Esophagus muscularis mucosa (tissue), 4 donors: ENCODE data around the gene DUXB. TPM values are rescaled to one million over a fixed set of nuclear protein-coding genes. Genes with fewer than 3 reads are reported as not detected.

ENCODE experiments used
- DNase-seq: peaks from one replicate; pipeline ENCODE4 v3.0.0-alpha.2; 2017; ENCODE audit errors: extremely low spot score
- H3K27ac ChIP-seq, 4 donors: fragments of 200-600 bp; sonication (generic); replicated peaks in 1 of 4; 1 replicate in 3 of 4; 2 replicates in 1 of 4; pipeline ENCODE4 v1.5.1; 2016 to 2019; ENCODE audit warnings: mild to moderate bottlenecking in 1 of 4
- H3K27me3 ChIP-seq, 4 donors: fragments of 200-600 bp; sonication (generic); one replicate each; pipeline versions ENCODE4 v1.5.1 to v1.6.0; 2016 to 2019
- H3K36me3 ChIP-seq, 4 donors: fragments of 200-600 bp; sonication (generic); one replicate each; pipeline ENCODE4 v1.5.1; 2016 to 2019
- H3K4me1 ChIP-seq, 4 donors: fragments of 200-600 bp; sonication (generic); one replicate each; pipeline ENCODE4 v1.5.1; 2016 to 2019
- H3K4me3 ChIP-seq, 4 donors: fragments of 200-600 bp; sonication (generic); 1 replicate in 2 of 4; 2 replicates in 2 of 4; pipeline ENCODE4 v1.5.1; 2016 to 2019; ENCODE audit warnings: mild to moderate bottlenecking in 4 of 4, moderate library complexity in 1 of 4
- H3K9me3 ChIP-seq, 4 donors: fragments of 200-600 bp; sonication (generic); 1 replicate in 3 of 4; 2 replicates in 1 of 4; pipeline ENCODE4 v1.5.1; 2016 to 2019
- EP300 ChIP-seq: sonication (generic); formaldehyde crosslinking; IDR thresholded peaks from one replicate; pipeline ENCODE4 v1.6.1; 2017; ENCODE audit warnings: antibody characterized with exemption
- POLR2A ChIP-seq: fragments of 450-650 bp; IDR thresholded peaks from one replicate; pipeline ENCODE4 v1.6.1; 2017; ENCODE audit warnings: antibody characterized with exemption, moderate library complexity, mild to moderate bottlenecking, low read depth
- POLR2AphosphoS5 ChIP-seq, 2 donors: sonication (generic); formaldehyde crosslinking; IDR thresholded peaks; one replicate each; pipeline ENCODE4 v1.6.1; 2017; ENCODE audit warnings: antibody characterized with exemption in 2 of 2
- WGBS: methylation state at CpG from one replicate; pipeline ENCODE4 v1.1.5; 2018; 5-methylcytosine and 5-hydroxymethylcytosine counted together
- intact Hi-C: fragments of 100-400 bp; cut with DNase I; formaldehyde crosslinking; loops from one replicate; pipeline ENCODE4 v1.15.1; 2023
- total RNA-seq, 4 donors: library from RNA; depleted of rRNA; stranded (reverse); fragments of >200 nt; gene quantifications; one replicate each; pipeline versions ENCODE4 v1.1.0 to v1.2.1, GENCODE V29; 2016
- TF ChIP-seq, protein P1 (sequence below), 3 experiments: fragments of 200-600 bp in 2 of 3; fragments of 450-650 bp in 1 of 3; sonication (generic) in 2 of 3; IDR thresholded peaks; one replicate each; pipeline ENCODE4 v1.5.1; 2017 to 2019; ENCODE audit warnings: antibody characterized with exemption in 3 of 3, mild to moderate bottlenecking in 2 of 3, moderate library complexity in 1 of 3

DUXB gene
- total RNA-seq: not detected

- Histone ChIP-seq H3K9me3 (no peaks in the 10 kb centered on the region), H3K4me1 (no peaks in the 10 kb centered on the region), H3K27ac (no peak within 1 kb of the TSS), H3K27me3 (no peaks in the 10 kb centered on the region), H3K4me3 (no peak within 1 kb of the TSS), H3K36me3 (no peaks in the 10 kb centered on the region)
- no peak for DNase-seq
- TF ChIP-seq POLR2A (no peak), EP300 (no peak), POLR2AphosphoS5 (IDR thresholded peaks at IDR 0.05) (no peak)
- TF ChIP-seq, protein P1, sequence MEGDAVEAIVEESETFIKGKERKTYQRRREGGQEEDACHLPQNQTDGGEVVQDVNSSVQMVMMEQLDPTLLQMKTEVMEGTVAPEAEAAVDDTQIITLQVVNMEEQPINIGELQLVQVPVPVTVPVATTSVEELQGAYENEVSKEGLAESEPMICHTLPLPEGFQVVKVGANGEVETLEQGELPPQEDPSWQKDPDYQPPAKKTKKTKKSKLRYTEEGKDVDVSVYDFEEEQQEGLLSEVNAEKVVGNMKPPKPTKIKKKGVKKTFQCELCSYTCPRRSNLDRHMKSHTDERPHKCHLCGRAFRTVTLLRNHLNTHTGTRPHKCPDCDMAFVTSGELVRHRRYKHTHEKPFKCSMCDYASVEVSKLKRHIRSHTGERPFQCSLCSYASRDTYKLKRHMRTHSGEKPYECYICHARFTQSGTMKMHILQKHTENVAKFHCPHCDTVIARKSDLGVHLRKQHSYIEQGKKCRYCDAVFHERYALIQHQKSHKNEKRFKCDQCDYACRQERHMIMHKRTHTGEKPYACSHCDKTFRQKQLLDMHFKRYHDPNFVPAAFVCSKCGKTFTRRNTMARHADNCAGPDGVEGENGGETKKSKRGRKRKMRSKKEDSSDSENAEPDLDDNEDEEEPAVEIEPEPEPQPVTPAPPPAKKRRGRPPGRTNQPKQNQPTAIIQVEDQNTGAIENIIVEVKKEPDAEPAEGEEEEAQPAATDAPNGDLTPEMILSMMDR (IDR thresholded peaks at IDR 0.05): no peak
- 95% methylated on average over 5 of the region's 5 CpGs for WGBS
- intact Hi-C loops: no loop called here
Measured at GRCh38 chr16:75701361-75701760, at the start of gene DUXB. DUXB (minus strand) TSS chr16:75701461; CDS start chr16:75701418, 43 bp downstream.

DNA sequence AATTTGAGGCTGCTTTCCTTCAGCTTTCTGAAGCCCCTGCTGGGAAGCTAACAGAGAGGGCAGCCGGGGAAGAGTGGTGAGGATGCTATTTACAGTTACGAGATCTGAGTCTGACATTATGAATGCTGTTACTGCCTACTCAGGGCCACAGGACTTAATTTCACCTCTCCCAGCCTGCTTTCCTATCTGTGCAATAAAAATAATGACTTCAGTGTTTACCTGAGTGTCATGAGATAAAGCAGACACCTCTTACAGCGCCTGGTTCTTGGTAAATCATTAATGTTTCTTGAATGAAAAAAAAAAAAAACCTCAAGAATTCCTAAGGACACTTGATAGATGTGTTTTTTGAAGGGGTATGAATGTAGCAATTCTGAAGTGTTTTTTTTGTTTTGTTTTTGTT is 49.3 kb upstream of the DUXB start:
- H3K4me3 ChIP-seq: no peak overlapping the region
- TF ChIP-seq EP300 (no peak), POLR2AphosphoS5 (IDR thresholded peaks at IDR 0.05) (no peak), POLR2A (no peak)
- TF ChIP-seq, protein P1 (IDR thresholded peaks at IDR 0.05): no peak
- no peaks in the 10 kb centered on the region for H3K4me1 ChIP-seq
- no peak overlapping the region for H3K27ac ChIP-seq
- no peaks in the 10 kb centered on the region for H3K9me3 ChIP-seq
- no peak for DNase-seq
- H3K27me3 ChIP-seq: no peaks in the 10 kb centered on the region
- 57% methylated on average over 3 of the region's 3 CpGs for WGBS
- intact Hi-C loops: no loop called here
- H3K36me3 ChIP-seq: no peaks in the 10 kb centered on the region

- Histone ChIP-seq H3K27me3 (no peaks in the 10 kb centered on the region), H3K27ac (no peak overlapping the region), H3K36me3 (no peaks in the 10 kb centered on the region), H3K9me3 (no peaks in the 10 kb centered on the region), H3K4me1 (no peaks in the 10 kb centered on the region), H3K4me3 (no peak overlapping the region)
- 90% methylated on average over 3 of the region's 3 CpGs for WGBS
- DNase-seq: no peak
- intact Hi-C loops: no loop called here
- no peak for TF ChIP-seq EP300
- TF ChIP-seq, protein P1 (IDR thresholded peaks at IDR 0.05): no peak
- TF ChIP-seq POLR2A: no peak
- no peak for TF ChIP-seq POLR2AphosphoS5 (IDR thresholded peaks at IDR 0.05)
Measured at GRCh38 chr16:75746359-75746758, 45.1 kb upstream of the DUXB start.

DNA sequence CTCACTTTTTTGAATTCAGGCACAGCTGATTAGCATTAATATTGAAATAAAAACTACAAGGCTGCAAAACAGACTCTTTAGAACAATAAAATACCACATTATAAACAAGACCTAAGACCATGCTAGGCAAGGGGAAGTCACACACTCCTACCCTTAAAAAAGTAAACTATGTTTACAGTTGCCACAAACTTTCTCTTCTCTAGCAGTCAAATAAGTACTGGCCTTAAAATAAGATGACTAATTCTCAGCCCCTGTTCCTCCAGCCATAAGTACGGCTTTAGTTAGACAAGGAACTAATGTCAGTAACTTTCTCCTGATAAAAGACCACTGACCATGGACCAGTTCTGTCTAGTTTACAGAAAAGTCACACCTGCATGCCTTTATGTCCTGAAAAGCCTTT is 44.6 kb upstream of the DUXB start:
- TF ChIP-seq, protein P1 (IDR thresholded peaks at IDR 0.05): no peak
- TF ChIP-seq POLR2A: no peak
- no peak for TF ChIP-seq POLR2AphosphoS5 (IDR thresholded peaks at IDR 0.05)
- TF ChIP-seq EP300: no peak
- Histone ChIP-seq H3K36me3 (no peaks in the 10 kb centered on the region), H3K4me3 (no peak overlapping the region), H3K27me3 (no peaks in the 10 kb centered on the region), H3K27ac (no peak overlapping the region), H3K9me3 (no peaks in the 10 kb centered on the region), H3K4me1 (no peaks in the 10 kb centered on the region)
- DNase-seq: no peak
- intact Hi-C loops: no loop called here
- WGBS: 96% methylated on average over 1 of the region's 1 CpG

- 77% methylated on average over 1 of the region's 1 CpG for WGBS
- Histone ChIP-seq H3K4me1 (no peaks in the 10 kb centered on the region), H3K27me3 (no peaks in the 10 kb centered on the region), H3K36me3 (no peaks in the 10 kb centered on the region), H3K27ac (no peak overlapping the region), H3K9me3 (no peaks in the 10 kb centered on the region), H3K4me3 (no peak overlapping the region)
- no peak for DNase-seq
- no peak for TF ChIP-seq EP300
- no peak for TF ChIP-seq POLR2AphosphoS5 (IDR thresholded peaks at IDR 0.05)
- TF ChIP-seq, protein P1 (IDR thresholded peaks at IDR 0.05): no peak
- TF ChIP-seq POLR2A: no peak
- intact Hi-C loops: no loop called here
Measured at GRCh38 chr16:75745242-75745641, 44.0 kb upstream of the DUXB start.
